GM10248 (cell line): ENCODE measurements around the gene GPHN.

ENCODE experiments used
- CTCF ChIA-PET: fragments of 300-600 bp; sonication (Branson Sonifier 250); formaldehyde crosslinking; extraction: SDS; loops from one replicate; lab custom pipeline; 2021; ENCODE audit warnings: antibody characterized with exemption; lab: Yijun Ruan, JAX
- POLR2A ChIA-PET: fragments of 350-650 bp; sonication (Branson Sonifier 250); formaldehyde crosslinking; extraction: SDS; loops from one replicate; lab custom pipeline; 2020; ENCODE audit warnings: antibody characterized with exemption; lab: Yijun Ruan, JAX
- DNase-seq: peaks from one replicate; pipeline ENCODE4 v3.0.0; 2012; ENCODE audit errors: extremely low spot score
- CTCF ChIP-seq: IDR thresholded peaks from 2 replicates; pipeline ENCODE4 v1.5.1; 2012; ENCODE audit warnings: mild to moderate bottlenecking, low read depth; ENCODE audit errors: extremely low read depth, missing control alignments, control extremely low read depth

The GPHN gene

GRCh38 chr14:67168110-67168441 is 660.1 kb downstream of the GPHN start:
- no peak for DNase-seq
- no peak for TF ChIP-seq CTCF
- POLR2A ChIA-PET = no interaction called here
- CTCF ChIA-PET = interaction anchor here (0.9 to 2.1 kb wide), 5 partner anchors 31 to 191 kb away, joined by 3 to 5 read pairs (median 3); partner anchors contain the start of gene ATP6V1D

GRCh38 chr14:67170660-67171059 is 662.7 kb downstream of the GPHN start:
- no peak for TF ChIP-seq CTCF
- CTCF ChIA-PET = no interaction called here
- POLR2A ChIA-PET = no interaction called here
- DNase-seq = no peak

- CTCF ChIA-PET = interaction anchor here (0.8 to 1.3 kb wide), 4 partner anchors 9 to 769 kb away, joined by 3 read pairs; no protein-coding TSS in a partner anchor
- DNase-seq = no peak
- POLR2A ChIA-PET = no interaction called here
- no peak for TF ChIP-seq CTCF
Measured at GRCh38 chr14:67172056-67172455, 664.1 kb downstream of the GPHN start.

- DNase-seq = no peak
- no peak for TF ChIP-seq CTCF
- CTCF ChIA-PET = interaction anchor here (0.8 to 1.3 kb wide), 3 partner anchors 8 to 769 kb away, joined by 3 read pairs; no protein-coding TSS in a partner anchor
- POLR2A ChIA-PET = no interaction called here
Measured at GRCh38 chr14:67172520-67172919, 664.6 kb downstream of the GPHN start.

GRCh38 chr14:67173719-67174118 is 665.8 kb downstream of the GPHN start:
- TF ChIP-seq CTCF = no peak
- CTCF ChIA-PET = no interaction called here
- no peak for DNase-seq
- POLR2A ChIA-PET = no interaction called here

GRCh38 chr14:67186172-67186768 is 678.3 kb downstream of the GPHN start:
- POLR2A ChIA-PET = no interaction called here
- CTCF ChIA-PET = interaction anchor here (1.1 kb wide), 1 partner anchor 12 kb away, joined by 3 read pairs; no protein-coding TSS in a partner anchor
- TF ChIP-seq CTCF = no peak
- DNase-seq = no peak
